GM19193 (cell line): ENCODE data around the gene EPHA8.

Source experiments
- POLR2A ChIP-seq: IDR thresholded peaks from 4 replicates; pipeline ENCODE4 v1.6.1; 2011; ENCODE audit not compliant: insufficient read depth, insufficient read length; ENCODE audit errors: extremely low read depth

The EPHA8 gene

GRCh38 chr1:22529901-22530621, 33.2 kb upstream of the EPHA8 start:
- no peak for TF ChIP-seq POLR2A

DNA sequence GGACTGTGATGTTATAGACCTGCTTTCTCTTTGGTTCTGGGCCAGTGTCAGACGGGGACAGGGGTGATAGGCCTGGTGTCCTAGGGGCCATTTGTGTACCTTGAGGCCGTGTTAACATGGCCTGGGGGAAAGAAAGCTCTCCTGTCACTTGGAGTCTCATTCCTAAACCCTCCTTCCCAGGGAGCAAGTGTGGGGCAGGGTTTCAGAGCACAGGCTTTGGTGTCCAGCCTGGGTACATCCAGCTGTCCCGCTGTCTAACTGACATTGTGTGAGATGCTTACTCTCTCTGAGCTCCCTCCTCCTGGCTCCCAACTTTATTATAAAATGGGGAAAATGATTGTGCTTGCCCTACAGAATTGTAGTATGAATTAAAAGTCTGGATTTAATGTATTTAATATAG, 32.6 kb upstream of the EPHA8 start:
- TF ChIP-seq POLR2A: no peak

DNA sequence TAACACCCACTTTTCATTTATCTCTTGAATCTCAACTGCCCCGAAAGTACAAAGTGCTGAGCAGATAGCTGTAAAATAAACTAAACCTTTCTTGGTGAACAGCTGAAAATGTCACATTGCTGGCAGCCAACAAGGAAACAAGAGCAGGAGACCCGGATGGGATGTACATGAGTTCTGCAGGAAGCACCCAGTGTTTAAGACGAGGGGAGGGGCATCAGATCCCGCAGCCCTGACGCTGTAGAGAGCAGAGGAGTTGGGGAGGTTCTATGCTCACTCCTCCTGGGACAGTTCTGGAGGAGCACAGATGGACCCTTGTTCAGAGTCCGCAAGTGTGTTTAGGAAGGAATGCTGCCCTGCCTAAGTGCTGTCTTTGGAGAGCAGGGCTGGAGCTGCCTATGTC, 32.0 kb upstream of the EPHA8 start:
- TF ChIP-seq POLR2A: no peak

GRCh38 chr1:22533244-22533895, 29.9 kb upstream of the EPHA8 start:
- TF ChIP-seq POLR2A: no peak

- no peak for TF ChIP-seq POLR2A
Observed at GRCh38 chr1:22534951-22535350, 28.3 kb upstream of the EPHA8 start.

DNA sequence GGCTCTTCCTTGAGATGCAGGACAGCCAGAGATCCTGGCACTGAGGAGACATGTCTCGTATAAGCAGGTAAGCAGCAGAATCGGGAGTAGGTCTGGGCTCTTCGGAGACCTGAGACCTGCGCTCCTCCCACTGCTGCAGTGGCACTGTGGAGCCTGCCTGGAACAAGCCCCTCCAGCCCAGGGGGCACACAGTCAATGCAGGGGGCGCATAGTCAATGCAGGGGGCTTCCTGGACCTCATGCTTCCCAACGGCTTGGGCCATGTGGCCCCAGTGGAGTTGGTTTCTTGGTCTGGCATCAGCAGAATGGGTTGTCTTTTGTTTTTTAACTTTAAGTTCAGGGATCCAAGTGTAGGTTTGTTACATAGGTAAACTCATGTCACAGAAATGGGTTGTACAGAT, 27.9 kb upstream of the EPHA8 start:
- no peak for TF ChIP-seq POLR2A

DNA sequence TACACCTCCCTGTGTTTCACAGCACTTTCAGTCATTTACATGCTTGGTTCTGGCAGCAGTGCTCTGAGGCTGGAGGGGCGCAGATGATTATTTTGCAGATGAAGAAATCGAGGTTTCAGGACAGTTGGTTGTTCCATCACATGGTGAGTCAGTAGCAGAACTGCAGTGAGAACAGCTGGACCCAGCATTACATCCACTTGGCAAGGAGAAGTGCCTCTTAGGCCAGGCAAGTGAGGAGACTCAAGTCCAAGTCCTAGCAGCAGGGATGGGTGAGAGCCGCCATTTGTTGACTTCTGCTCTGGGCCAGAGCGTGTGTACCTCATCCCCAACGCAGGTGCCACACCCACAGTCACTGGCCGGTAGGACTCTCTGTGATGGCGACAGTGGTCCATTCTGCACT, 26.8 kb upstream of the EPHA8 start:
- no peak for TF ChIP-seq POLR2A

DNA sequence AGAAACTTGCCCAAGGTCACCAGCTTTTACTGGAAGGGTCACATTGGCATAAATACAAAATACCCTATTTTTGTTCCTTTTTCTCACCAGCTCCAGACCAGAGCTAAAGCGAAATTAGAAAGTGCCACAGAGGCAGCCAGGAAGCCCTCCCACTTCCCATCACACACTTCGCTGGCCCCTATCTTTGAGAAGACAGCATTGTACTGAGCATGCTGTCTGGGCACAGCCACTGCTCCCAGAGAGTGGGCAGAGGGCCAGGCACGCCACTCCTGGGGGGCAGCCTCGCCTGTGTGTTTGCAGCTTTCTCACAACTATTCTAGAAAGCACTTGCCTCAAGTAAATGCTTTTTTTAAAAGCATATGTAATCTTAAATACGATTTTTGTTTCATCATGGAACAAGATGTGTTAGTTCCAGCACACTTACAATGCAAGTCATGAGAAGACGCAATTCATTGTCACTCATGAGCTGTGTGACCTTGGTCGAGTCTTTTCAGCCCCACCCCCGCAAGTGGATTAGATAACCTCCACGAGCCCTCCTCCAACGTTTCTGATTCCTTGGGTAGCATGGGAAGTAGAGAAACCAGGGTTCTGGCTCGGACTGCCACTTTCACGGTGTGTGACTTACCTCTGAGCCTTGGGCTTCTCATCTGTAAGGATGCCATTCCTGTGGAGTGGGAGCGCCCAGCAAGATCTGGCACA, 25.7 kb upstream of the EPHA8 start:
- no peak for TF ChIP-seq POLR2A

GRCh38 chr1:22539510-22540118, 23.7 kb upstream of the EPHA8 start:
- TF ChIP-seq POLR2A: no peak

DNA sequence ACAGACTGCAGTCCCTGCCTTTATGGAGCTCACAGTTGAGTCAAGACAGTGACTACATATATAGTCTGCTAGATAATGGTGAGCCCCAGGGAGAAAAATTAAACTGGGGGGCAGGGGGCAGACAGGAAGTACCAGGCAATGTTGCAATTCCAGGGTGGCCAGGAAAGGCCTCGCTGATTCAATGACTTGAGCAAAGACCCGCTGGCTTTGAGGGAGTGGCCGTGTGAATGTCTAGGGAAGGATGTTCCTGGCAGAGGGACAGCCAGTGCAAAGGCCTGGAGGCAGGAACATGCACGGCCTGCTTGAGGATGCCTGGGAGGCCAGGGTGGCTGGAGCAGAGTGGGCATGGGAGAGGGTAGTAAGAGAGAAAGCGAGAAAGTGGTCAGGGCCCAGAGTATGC, 23.0 kb upstream of the EPHA8 start:
- no peak for TF ChIP-seq POLR2A

DNA sequence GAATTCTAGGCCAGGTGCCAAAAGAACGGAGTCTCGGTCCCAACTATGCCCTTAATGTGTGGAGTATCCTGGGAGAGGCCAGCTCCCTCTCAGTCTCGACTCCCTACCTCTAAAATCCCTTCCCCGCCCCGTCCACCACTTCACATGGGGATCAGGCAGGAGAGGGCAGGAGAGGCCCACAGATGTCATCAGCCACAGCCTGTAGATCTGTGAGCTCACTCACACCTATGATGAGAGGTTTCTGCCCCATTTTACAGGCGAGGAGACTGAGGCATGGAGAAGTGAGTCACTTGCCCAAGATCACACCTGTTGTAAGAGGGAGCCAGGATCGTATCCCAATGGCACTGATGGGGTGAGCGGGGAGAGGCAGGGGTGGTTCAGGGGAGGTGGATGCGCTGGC, 20.4 kb upstream of the EPHA8 start:
- TF ChIP-seq POLR2A: no peak

DNA sequence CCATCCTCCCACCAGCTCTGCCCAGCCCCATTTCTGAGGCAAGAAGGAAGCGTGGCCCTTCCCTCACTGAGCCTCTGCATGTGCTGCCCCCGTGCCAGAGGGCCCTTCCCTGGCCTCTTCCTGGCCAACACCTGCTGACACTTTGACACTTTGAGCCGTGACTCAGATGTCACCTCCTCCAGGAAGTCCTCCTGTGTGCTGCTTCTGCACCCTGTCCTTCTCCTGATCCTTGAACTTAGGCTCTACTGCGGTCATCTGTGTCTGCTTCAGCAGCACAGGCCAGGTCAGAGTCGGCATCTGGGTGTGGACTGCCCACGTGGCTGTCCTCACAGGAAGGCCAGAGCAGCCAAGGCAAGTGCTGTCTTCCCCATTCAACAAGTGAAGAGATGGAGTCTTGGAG, 19.6 kb upstream of the EPHA8 start:
- TF ChIP-seq POLR2A: no peak

DNA sequence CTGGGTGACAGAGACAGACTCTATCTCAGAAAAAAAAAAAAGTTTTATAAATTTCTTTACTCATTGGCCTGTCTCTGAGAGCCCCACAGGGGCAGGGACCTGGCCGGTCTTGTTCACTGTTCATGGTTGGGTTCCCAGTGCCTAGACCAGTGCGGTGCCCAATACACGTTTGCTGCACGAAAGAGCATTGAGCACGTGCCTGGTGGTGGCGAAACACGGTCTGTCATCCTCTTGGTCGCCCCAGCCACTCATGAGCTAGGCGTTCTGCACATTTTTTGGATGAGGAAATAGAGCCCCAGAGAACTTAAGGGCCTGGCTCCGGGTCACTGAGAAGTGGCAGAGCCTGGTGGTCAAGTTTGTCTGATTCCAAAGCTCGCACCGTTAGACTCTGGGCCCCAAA, 18.7 kb upstream of the EPHA8 start:
- no peak for TF ChIP-seq POLR2A

DNA sequence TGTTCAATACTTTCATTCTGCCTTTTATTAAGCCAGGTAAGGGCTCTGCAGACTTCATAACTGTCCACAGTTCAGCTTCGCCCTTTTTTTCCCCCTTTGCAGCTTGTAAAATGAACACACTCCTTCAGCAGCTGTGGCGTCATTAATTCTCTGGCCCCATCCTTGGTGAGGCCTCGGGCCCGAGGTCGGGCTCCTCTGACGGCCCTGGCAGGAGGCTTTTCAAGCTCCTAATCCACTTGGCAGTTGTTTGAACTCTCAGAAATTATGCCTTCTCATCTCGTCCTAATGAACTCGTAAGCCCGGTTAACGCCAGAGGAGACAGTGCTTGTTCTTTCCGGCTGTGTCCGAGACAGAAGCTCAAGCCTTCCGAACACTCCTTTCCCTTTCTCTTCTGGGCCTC, 18.1 kb upstream of the EPHA8 start:
- no peak for TF ChIP-seq POLR2A

- TF ChIP-seq POLR2A: no peak
Observed at GRCh38 chr1:22547186-22547817, 16.0 kb upstream of the EPHA8 start.
